HepG2 (cell line): ENCODE measurements around the gene TTC31. TPM values are rescaled to one million over a fixed set of nuclear protein-coding genes. Genes with fewer than 3 reads are reported as not detected.

Source experiments
- CAMTA2 ChIP-seq: sonication (generic); formaldehyde crosslinking; IDR thresholded peaks from 2 replicates; pipeline ENCODE4 v1.4.0; 2020; ENCODE audit warnings: mild to moderate bottlenecking, missing genetic modification reagents, borderline replicate concordance
- FLYWCH1 ChIP-seq: sonication (generic); formaldehyde crosslinking; IDR thresholded peaks from 2 replicates; pipeline ENCODE4 v1.8.1; 2023; ENCODE audit warnings: mild to moderate bottlenecking, missing genetic modification reagents
- FOXA1 ChIP-seq, 2 experiments: fragments of 450-650 bp in 1 of 2; sonication (generic) in 1 of 2; formaldehyde crosslinking in 1 of 2; IDR thresholded peaks; 2 replicates each; pipeline versions ENCODE4 v1.4.0 to v1.6.1; 2016 to 2020; ENCODE audit warnings: missing genetic modification reagents in 1 of 2
- HHEX ChIP-seq: IDR thresholded peaks from 2 replicates; pipeline ENCODE4 v1.6.1; 2016; ENCODE audit warnings: control low read depth
- JUN ChIP-seq: sonication (generic); formaldehyde crosslinking; IDR thresholded peaks from 2 replicates; pipeline ENCODE4 v1.4.0; 2020; ENCODE audit warnings: mild to moderate bottlenecking, missing genetic modification reagents
- NR2F2 ChIP-seq: IDR thresholded peaks from 2 replicates; pipeline ENCODE4 v1.6.1; 2012; ENCODE audit warnings: low read depth, inconsistent platforms, borderline replicate concordance
- POLR2AphosphoS5 ChIP-seq: IDR thresholded peaks from 2 replicates; pipeline ENCODE4 v1.6.1; 2012; ENCODE audit warnings: low read depth, low read length
- PPARG ChIP-seq: conservative IDR thresholded peaks from 2 replicates; pipeline ENCODE4 v1.6.1; 2016; ENCODE audit warnings: missing biosample characterization, missing genetic modification reagents
- REPIN1 ChIP-seq: sonication (generic); formaldehyde crosslinking; IDR thresholded peaks from 2 replicates; pipeline ENCODE4 v1.8.0; 2022; ENCODE audit warnings: missing genetic modification reagents, low read depth, mild to moderate bottlenecking, borderline replicate concordance
- REST ChIP-seq, 2 experiments: IDR thresholded peaks; 2 replicates each; pipeline ENCODE4 v1.6.1; 2011 to 2012; ENCODE audit warnings: low read length in 2 of 2, borderline replicate concordance in 1 of 2, low read depth in 1 of 2, mild to moderate bottlenecking in 1 of 2, moderate library complexity in 1 of 2
- RNF219 ChIP-seq: sonication (generic); formaldehyde crosslinking; IDR thresholded peaks from 2 replicates; pipeline ENCODE4 v1.5.0; 2020; ENCODE audit warnings: mild to moderate bottlenecking, missing genetic modification reagents
- SPEN ChIP-seq: sonication (generic); formaldehyde crosslinking; IDR thresholded peaks from 2 replicates; pipeline ENCODE4 v1.5.1; 2020; ENCODE audit warnings: low read depth, mild to moderate bottlenecking, missing genetic modification reagents
- TEAD3 ChIP-seq: optimal IDR thresholded peaks from 2 replicates; pipeline ENCODE3; 2016; ENCODE audit warnings: borderline replicate concordance
- ZBTB46 ChIP-seq: sonication (generic); formaldehyde crosslinking; IDR thresholded peaks from 2 replicates; pipeline ENCODE4 v1.4.0; 2020; ENCODE audit warnings: mild to moderate bottlenecking, missing genetic modification reagents, borderline replicate concordance
- ZBTB8A ChIP-seq: sonication (generic); formaldehyde crosslinking; IDR thresholded peaks from 2 replicates; pipeline ENCODE4 v1.4.0; 2020; ENCODE audit warnings: mild to moderate bottlenecking, low read depth, missing genetic modification reagents, borderline replicate concordance
- ZMAT3 ChIP-seq: sonication (generic); formaldehyde crosslinking; conservative IDR thresholded peaks from 2 replicates; pipeline ENCODE4 v1.7.0; 2021; ENCODE audit warnings: missing genetic modification reagents
- ZNF232 ChIP-seq: sonication (generic); formaldehyde crosslinking; IDR thresholded peaks from 2 replicates; pipeline ENCODE4 v1.4.0; 2020; ENCODE audit warnings: missing genetic modification reagents, borderline replicate concordance
- ZNF776 ChIP-seq: sonication (generic); formaldehyde crosslinking; IDR thresholded peaks from 2 replicates; pipeline ENCODE4 v1.4.0; 2020; ENCODE audit warnings: mild to moderate bottlenecking, missing genetic modification reagents
- ZSCAN5A ChIP-seq: sonication (generic); formaldehyde crosslinking; IDR thresholded peaks from 2 replicates; pipeline ENCODE4 v1.8.0; 2022; ENCODE audit warnings: mild to moderate bottlenecking, missing genetic modification reagents, borderline replicate concordance
- ZSCAN9 ChIP-seq: IDR thresholded peaks from 2 replicates; pipeline ENCODE4 v1.6.1; 2016; ENCODE audit warnings: borderline replicate concordance
- polyA plus RNA-seq, 8 experiments: library from polyadenylated mRNA; depleted of rRNA in 3 of 8; stranded (reverse) in 7 of 8; unstranded in 1 of 8; fragments of >200 nt; fragmentation: Illumina TruSeq in 4 of 8; extraction: Trizol in 4 of 8; gene quantifications; 2 replicates each; pipeline versions ENCODE4 v1.2.1 to v1.2.3, GENCODE V29; 2011 to 2016; ENCODE audit warnings: low read depth in 4 of 8, missing spikeins in 1 of 8, mixed read lengths in 1 of 8; ENCODE audit not compliant: insufficient read depth in 1 of 8
- total RNA-seq, 5 experiments: library from RNA; depleted of rRNA; stranded (reverse); fragments of >200 nt; fragmentation: Illumina TruSeq; extraction: Trizol; gene quantifications; 2 replicates each; pipeline ENCODE4 v1.2.3, GENCODE V29; 2016; ENCODE audit warnings: low read depth in 1 of 5

Gene TTC31
- total and polyA plus RNA-seq, 2 of the 13 experiments (the other 11 are each of a cell fraction or from before 2014, with no cell fraction given), result 28.3 to 39.5 TPM

GRCh38 chr2:74488643-74489481 lies 6.0 kb downstream of the TTC31 start (continued):
- peak; percentile 93 for TF ChIP-seq TEAD3 (CRISPR knock-in tag)
- no peak for TF ChIP-seq ZBTB46 (CRISPR knock-in tag)
- TF ChIP-seq FLYWCH1 (CRISPR knock-in tag), result no peak
- TF ChIP-seq PPARG (CRISPR knock-in tag), result peak; percentile 70; the same call in 1 of the 2 replicates
- TF ChIP-seq REPIN1 (CRISPR knock-in tag), result peak; percentile 99
- TF ChIP-seq FOXA1 (IDR thresholded peaks at IDR 0.05), result no peak
- peak; percentile 42; the same call in 1 of the 2 replicates for TF ChIP-seq FOXA1 (CRISPR knock-in tag; IDR thresholded peaks at IDR 0.05)
- no peak for TF ChIP-seq ZNF232 (CRISPR knock-in tag)
- TF ChIP-seq POLR2AphosphoS5, result peak; percentile 51
- TF ChIP-seq ZSCAN5A, result no peak
- no peak for TF ChIP-seq ZBTB8A
- no peak for TF ChIP-seq ZMAT3
- TF ChIP-seq SPEN (CRISPR knock-in tag), result peak; percentile 61
- TF ChIP-seq ZSCAN9, result 0 out of 2 replicates have a peak, but pooled peaks have one; percentile 65
- TF ChIP-seq NR2F2, result peak; percentile 91
- TF ChIP-seq HHEX (CRISPR knock-in tag), result peak; percentile 74
- no peak for TF ChIP-seq ZNF776 (CRISPR knock-in tag)
- no peak for TF ChIP-seq REST (IDR thresholded peaks at IDR 0.05; ENCODE audit: borderline replicate concordance in 1 of 2, low read depth in 1 of 2, low read length in 2 of 2)
- no peak for TF ChIP-seq RNF219 (CRISPR knock-in tag)
- TF ChIP-seq JUN, result no peak; the same call in 1 of the 2 replicates
- no peak for TF ChIP-seq CAMTA2
